ENCODE measurements around the gene OSBPL5.

DNA sequence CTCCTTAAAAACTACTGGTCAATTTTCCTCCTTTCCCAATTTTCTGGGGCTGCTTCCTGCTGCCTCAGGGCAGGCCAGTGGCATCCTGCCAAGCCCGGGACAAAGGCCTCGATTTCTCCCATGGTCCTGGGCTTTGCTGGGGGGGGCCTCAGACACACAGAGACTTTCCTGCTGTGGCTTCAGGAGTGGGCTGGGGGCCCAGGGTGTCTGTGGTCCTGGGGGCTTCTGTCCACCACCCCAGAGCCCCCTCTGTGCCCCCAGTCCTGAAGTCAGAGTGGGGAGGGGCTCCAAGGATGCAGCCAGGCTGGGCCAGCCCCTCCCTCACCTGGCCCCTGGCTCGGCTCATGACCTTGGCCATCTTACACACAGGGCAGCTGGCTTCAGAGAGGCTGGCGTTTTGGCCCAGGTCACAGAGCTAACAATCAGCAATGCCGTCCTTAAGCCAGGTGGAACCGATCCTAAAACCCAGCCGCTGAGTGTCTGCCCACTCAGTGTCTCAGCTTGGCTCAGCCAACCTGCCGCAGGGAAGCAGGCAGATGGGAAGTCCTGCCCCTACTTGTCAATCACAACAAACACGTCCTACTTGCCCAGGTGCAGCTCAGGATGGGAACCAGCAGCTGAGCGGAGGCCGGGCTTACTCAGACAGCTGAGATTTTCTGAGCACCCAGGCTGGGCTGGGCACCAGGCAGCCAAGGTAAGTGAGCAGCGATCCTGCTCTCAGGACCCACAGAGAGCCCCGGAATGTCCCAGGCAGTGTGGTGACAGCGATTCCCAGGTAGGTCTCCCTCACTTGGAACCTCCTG lies 34.6 kb downstream of the OSBPL5 start:
- TF ChIP-seq, protein P1, sequence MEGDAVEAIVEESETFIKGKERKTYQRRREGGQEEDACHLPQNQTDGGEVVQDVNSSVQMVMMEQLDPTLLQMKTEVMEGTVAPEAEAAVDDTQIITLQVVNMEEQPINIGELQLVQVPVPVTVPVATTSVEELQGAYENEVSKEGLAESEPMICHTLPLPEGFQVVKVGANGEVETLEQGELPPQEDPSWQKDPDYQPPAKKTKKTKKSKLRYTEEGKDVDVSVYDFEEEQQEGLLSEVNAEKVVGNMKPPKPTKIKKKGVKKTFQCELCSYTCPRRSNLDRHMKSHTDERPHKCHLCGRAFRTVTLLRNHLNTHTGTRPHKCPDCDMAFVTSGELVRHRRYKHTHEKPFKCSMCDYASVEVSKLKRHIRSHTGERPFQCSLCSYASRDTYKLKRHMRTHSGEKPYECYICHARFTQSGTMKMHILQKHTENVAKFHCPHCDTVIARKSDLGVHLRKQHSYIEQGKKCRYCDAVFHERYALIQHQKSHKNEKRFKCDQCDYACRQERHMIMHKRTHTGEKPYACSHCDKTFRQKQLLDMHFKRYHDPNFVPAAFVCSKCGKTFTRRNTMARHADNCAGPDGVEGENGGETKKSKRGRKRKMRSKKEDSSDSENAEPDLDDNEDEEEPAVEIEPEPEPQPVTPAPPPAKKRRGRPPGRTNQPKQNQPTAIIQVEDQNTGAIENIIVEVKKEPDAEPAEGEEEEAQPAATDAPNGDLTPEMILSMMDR (IDR thresholded peaks at IDR 0.05): no peak
- TF ChIP-seq POLR2A (IDR thresholded peaks at IDR 0.05) (no peak), POLR2AphosphoS5 (IDR thresholded peaks at IDR 0.05) (peak; percentile 43)
